ENCODE measurements around the gene MCM7. TPM values are rescaled to one million over a fixed set of nuclear protein-coding genes. Genes with fewer than 3 reads are reported as not detected.

The MCM7 gene
- total RNA-seq, 2 donors from 2014 or later: 44.7 to 62.1 TPM

DNA sequence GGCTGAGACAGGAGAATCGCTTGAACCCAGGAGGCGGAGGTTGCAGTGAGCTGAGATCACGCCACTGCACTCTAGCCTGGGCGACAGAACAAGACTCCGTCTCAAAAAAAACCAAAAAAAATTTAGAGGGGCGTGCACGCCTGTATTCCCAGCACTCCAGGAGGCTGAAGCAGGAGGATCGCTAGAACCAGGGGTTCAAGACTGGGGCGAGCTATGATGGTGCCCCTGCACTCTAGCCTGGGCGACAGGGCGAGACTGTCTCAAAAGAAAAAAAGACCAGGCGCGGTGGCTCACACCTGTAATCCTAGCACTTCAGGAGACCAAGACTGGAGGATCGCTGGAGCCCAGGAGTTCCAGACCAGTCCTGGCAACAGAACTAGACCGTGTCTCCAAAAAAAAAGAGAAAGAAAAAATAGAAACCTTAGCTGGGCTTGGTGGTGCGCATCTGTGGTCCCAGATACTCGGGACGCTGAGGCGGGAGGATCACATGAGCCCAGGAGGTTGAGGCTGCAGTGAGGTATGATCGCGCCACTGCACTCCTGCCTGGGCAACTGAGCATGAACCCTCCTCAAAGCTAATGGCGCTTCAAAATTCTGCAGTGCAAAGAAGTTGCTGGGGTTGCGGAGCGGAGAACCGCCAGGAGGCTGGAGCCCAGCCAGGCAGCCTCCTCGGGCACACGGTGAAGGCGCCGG, 25.2 kb upstream of the MCM7 start:
- intact Hi-C loops (cut with DNase I, micrococcal nuclease): no loop called here
- DNase-seq: no peak

DNA sequence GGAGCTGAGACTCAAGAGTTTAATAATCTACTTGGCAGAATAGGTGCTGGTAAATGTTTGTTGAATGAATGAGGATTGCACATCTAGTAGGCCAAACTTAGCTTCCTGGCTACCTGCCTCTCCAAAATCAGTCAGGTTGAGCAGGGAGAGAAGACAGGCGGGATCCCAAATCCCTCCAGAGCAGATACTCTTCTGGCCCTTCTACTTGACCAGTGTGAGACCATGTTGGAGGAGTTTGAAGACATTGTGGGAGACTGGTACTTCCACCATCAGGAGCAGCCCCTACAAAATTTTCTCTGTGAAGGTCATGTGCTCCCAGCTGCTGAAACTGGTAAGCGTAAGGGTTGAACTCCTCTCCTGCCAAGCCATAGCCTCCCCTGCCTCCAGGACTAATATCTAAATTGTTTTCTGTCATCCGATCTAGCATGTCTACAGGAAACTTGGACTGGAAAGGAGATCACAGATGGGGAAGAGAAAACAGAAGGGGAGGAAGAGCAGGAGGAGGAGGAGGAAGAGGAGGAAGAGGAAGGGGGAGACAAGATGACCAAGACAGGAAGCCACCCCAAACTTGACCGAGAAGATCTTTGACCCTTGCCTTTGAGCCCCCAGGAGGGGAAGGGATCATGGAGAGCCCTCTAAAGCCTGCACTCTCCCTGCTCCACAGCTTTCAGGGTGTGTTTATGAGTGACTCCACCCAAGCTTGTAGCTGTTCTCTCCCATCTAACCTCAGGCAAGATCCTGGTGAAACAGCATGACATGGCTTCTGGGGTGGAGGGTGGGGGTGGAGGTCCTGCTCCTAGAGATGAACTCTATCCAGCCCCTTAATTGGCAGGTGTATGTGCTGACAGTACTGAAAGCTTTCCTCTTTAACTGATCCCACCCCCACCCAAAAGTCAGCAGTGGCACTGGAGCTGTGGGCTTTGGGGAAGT, 23.4 kb upstream of the MCM7 start:
- DNase-seq (peak; percentile 46 to 58), ATAC-seq (peak; percentile 50)
- intact Hi-C loops (cut with DNase I, micrococcal nuclease): no loop called here

More for the DNA sequence above, 25.2 kb upstream of the MCM7 start:
- peak; percentile 27 for ATAC-seq

DNA sequence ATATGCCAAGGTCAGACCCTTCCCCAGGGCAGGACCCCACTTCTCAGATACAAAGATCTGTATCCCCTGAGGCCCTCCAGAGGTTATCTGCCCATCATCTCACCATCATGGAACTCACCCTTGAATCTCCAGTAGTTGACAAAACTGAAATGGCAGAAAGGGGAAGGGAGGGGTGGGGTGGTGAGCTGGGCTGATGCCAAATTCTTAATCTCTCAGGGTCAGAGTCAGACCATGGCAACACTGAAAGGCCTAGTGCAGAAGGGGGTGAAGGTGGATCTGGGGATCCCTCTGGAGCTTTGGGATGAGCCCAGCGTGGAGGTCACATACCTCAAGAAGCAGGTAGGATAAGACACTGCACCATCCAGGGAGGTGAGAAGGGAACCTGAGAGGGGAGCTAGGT, 21.4 kb upstream of the MCM7 start:
- intact Hi-C loops (cut with DNase I, micrococcal nuclease): no loop called here
- DNase-seq (no peak), ATAC-seq (no peak)

DNA sequence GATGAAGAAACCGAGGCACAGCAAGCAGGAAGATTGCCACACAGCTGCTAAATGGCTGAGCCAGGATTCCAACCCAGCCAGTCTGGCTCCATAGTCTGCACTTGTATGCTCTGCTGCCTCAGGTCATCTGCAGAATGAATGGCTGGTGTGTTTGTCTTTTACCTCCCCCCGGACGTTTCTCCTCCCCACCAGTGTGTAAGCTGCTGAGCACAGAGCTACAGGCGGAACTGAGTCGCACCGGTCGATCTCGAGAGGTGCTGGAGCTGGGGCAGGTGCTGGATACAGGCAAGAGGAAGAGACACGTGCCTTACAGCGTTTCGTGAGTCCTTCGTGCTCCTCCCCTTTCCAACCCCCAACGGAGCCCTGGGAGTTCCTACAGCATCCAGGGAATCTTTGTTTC, 20.9 kb upstream of the MCM7 start:
- ATAC-seq: no peak
- intact Hi-C loops (cut with DNase I, micrococcal nuclease): no loop called here
- DNase-seq: no peak

DNA sequence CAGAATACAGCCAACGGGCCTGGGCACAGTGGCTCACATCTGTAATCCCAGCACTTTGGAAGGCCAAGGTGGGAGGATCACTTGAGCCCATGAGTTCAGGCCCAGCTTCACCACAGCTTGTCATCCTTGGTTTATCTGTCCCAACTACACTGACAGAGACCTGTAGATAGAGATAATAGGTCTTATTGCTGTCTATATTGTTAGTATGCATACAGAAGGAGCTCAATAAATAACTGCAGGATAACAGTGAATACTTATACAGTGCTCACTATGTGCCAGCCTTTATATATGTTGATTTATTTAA, 19.5 kb upstream of the MCM7 start:
- no peak for DNase-seq
- intact Hi-C loops (cut with DNase I, micrococcal nuclease): no loop called here
- ATAC-seq: no peak

DNA sequence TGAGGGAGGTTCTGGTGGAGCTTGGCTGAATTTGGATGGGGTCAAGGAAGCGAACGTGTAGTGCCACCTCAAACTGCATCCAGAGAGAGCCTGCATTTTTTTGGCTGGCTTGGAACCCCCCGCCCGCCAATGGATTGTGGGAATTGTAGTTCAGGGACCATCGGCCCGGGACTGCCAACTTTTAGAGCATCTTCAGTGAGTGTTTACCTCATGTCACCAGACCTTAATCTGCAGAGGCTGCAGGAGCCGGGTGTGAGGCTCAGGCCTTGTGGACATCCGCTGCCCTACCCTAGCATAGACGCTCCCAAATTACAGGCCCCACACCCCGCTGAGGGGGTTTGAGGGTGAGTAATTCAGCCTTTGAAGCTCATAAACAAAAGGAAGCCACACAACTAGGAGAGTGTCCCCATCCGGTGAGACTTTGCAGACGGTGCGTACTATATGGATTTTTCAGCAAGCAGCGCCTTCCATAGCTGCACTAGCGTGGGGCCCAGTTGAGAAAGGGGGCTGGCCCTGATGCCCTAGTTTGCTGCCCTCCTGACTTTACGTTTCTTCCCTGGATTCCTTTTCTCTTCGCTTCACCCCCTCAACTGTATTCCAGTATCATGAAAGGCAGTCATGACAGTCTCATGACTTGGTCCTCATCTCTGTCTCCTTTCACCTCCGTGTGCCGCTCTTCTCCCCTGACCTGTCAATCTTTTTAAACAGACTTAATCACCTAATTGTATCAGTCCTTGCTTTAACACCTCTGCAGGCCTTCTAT, 19.0 kb upstream of the MCM7 start:
- ATAC-seq (peak; percentile 9), DNase-seq (peak; percentile 57 to 58)
- intact Hi-C loops (cut with DNase I, micrococcal nuclease): no loop called here

DNA sequence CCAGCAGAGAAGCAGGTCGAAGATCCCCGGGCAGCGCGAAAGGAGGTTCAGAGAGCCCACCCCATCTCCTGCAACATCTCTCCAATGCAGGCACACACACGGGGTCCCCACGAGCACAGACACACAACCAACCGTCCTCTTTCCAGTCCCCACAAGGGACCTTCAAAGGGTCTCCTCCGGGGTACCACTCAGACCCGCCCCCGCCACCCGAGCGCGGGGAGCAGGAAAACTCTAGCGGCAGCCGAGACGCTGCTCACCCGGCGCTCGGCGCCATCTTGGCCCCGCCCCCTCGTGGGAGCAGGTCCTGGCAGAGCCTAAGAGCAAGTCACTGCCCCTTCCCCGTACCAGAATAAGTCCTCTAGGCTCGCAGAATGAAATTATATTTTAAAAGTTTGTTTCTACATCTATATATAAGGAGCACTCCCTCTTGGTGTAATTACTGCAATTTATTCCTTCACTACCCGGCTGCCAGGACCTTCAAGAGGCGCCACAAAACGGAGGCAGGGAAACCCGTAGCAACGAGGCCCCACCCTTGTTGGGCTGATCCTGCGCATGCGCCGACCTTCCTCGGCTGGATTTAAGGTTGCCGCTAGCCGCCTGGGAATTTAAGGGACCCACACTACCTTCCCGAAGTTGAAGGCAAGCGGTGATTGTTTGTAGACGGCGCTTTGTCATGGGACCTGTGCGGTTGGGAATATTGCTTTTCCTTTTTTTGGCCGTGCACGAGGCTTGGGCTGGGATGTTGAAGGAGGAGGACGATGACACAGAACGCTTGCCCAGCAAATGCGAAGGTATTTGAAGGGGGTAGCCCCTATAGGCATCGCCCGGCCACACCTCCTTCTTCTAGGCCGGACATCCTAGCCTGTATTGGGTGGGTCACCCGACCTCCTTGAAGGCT, 18.1 kb upstream of the MCM7 start, which contains the start of the genes CNPY4 and TAF6:
Gene CNPY4, plus strand, starts transcription at position 563 of the 898 bp plus-strand sequence. Its CDS starts 111 bp downstream, at position 674.
Gene TAF6, minus strand, starts transcription at position 287 of the 898 bp plus-strand sequence. CDS start 5,149 bp downstream, outside the sequence.
- DNase-seq (peak; percentile 95), ATAC-seq (peak; percentile 86)
- intact Hi-C loops (cut with DNase I, micrococcal nuclease): no loop called here

DNA sequence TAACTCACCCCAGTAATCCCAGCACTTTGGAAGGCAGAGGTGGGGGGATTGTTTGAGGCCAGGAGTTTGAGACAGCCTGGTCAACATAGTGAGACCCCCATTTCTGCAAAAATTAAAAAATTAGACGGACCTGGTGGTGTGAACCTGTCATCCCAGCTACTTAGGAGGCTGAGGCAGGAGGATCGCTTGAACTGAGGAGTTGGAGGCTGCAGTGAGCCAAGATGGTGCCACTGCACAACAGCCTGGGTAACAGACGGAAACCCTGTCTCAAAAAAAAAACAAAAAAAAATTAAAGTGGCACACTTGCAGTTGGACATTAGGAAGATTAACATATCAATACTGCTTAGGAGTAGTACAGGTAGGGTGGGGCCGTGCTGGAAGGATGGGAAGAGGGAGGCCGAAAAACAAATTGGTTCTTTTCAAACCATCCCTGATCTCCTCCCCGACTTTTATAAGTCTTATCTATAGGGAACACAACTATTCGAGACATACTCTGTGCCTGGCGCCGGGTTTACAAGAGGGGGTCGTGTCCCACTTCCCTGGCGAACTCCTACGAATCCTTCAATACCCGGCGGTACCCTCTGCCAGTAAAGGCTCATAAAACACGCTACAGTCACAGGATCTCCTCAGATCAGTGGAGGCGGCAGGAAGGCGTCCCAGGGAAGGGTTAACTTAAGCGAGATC, 17.3 kb upstream of the MCM7 start:
- ATAC-seq: no peak
- intact Hi-C loops (cut with DNase I, micrococcal nuclease): no loop called here
- DNase-seq: no peak

DNA sequence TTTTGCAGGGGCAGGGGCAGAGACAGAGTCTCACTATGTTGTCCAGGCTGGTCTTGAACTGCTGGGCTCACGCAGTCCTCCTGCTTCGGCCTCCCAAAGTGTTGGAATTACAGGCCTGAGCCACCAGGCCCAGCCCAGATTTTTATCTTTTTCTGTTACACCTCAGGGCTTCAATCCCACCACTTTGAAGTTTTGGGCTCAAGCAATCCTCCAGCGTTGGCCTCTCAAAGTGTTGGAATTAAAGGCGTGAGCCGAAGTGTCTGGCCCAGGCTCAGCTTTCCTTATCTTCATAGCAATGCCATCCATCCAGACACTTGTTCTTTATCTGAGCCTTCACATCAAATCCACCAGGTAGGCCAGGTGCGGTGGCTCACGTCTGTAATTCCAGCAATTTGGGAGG, 13.8 kb upstream of the MCM7 start:
- no peak for ATAC-seq
- intact Hi-C loops (cut with DNase I, micrococcal nuclease): no loop called here
- DNase-seq: no peak

DNA sequence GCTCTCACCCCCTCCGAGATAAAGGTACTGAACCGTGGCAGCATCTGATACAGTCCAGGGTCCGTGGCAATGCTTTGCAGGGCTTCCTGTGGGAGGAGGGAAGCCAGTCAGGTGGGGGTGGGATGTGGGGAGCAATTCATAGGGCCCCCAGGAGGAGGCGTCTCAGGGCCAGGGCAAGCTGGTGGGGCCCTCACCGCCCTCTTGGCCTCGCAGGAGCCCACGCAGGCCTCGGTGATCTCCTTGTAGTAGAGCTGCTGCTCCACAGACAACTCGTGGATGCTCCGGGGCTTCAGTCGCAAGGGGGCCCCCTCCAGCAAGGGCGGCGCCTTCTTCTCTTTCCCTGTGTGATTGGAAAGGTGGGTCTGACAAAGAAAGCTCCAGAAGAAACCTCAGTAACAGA, 10.7 kb upstream of the MCM7 start:
- ATAC-seq (no peak), DNase-seq (no peak)

DNA sequence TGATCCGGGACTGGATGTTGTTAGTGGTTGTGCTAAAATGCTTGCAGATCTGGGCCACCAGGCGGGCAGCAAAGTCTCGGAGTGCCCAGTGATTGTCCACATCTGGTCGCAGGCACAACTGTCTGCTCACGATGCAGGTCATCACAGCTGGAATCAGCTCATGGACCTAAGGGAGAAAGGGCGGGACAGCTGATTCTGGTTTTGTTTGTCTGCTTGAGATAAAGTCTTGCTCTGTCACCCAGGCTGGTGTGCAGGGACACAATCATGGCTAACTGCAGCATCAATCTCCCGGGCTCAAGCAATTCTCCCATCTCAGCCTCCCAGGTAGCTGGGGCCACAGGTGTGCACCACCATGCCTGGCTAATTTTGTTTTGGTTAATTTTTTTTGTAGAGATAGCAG, 10.0 kb upstream of the MCM7 start:
- no peak for DNase-seq
- no peak for ATAC-seq
- intact Hi-C loops (cut with DNase I, micrococcal nuclease): no loop called here

More for the DNA sequence above, 10.7 kb upstream of the MCM7 start:
- intact Hi-C loops (cut with DNase I, micrococcal nuclease): no loop called here

DNA sequence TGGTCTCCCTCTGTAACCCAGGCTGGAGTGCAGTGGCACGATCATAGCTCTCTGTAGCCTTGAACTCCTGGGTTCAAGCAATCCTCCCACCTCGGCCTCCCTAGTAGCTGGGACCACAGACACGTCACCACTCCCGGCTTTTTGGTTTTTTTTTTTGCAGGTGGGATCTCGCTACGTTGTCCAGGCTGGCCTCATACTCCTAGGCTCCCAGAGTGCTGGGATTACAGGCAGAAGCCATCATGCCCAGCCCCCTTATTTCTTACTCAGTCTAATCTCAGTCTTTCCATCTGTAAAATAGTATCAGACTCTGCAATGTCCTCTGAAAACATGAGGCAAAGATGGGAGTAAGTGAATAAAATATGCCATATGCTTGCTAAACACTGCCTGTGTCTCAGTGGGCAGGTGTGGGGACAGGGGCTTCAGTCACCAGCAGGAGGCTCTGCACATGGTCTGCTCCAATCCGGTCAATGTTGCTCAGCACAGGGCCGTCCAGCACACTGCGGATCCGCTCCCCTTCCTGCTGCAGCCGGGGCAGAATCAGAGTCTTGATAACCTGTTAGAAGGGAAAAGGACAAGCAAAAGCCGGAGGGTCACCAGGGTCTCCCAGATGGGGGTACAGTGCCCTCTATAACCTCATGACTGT, 8.4 kb upstream of the MCM7 start:
- DNase-seq: no peak
- peak; percentile 27 for ATAC-seq
- intact Hi-C loops (cut with DNase I, micrococcal nuclease): no loop called here

DNA sequence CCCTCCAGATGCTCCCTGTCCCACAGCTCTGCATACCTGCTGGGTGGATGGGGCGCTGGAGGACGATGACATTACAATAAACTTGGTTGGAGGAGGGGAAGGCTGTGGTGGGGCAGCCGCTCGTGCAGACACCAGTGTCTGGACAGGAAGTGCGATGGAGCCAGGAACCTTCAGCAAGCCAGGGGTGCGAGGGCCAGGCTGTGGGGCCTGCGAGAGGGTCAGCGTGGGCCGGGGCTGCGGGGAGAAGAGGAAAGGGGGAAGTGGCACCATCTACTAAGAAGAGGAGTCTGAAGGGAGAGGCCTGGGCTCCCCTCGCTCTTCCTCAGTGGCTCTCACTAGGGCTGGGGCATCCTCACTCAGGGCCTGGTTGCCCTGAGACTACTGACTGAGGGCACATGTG, 6.7 kb upstream of the MCM7 start:
- ATAC-seq (no peak), DNase-seq (no peak)

DNA sequence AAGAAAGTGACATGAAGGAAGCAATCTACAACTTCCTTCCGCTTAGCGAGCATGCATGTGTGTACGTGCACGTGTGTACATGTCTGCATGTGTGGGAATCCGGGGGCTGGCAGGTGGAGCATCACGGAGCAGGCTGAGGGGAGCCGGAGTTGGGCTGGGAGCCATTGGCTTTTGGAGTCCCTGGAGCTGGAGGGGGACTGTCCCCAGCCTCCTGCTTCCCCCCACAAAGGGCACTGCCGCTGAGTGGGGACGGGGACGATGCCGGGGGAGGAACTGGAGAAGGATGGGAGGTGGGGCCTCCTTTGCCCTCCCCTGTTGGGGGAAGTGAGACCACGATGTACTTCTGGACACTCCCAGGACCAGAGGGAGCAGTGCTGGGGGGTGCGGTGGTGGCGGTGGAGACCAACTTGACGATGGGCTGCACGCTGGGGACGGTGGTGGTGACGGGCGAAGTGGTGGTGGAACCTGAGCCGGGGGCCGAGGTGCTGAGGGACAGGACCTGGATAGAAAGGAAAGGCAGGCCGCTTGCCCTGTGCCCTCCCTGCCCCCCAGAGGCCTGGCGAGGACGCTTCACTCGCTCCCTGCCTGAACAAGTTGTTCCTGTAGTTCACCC, 6.0 kb upstream of the MCM7 start:
- ATAC-seq (no peak), DNase-seq (no peak)
- intact Hi-C loops (cut with DNase I, micrococcal nuclease): no loop called here

More for the DNA sequence above, 6.7 kb upstream of the MCM7 start:
- intact Hi-C loops (cut with DNase I, micrococcal nuclease): no loop called here

DNA sequence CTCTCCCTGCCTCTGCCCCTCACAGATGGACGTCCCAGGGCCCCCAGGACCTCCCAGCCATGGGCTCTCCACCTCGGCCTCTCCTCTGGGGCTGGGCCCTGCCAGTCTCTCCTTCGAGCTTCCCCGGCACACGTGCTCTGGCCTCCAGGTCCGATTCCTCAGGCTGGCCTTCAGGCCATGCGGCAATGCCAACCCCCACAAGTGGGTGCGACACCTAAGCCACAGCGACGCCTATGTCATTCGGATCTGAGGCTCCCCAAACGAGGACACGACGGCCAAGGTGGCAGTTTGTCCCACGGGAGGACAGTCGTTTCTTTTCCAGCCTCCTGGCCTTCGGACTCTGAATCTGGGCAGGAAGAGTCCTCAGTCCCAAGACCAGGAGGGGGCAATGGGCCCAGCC, 5.4 kb upstream of the MCM7 start:
- intact Hi-C loops (cut with DNase I, micrococcal nuclease): no loop called here
- no peak for DNase-seq
- ATAC-seq: no peak

DNA sequence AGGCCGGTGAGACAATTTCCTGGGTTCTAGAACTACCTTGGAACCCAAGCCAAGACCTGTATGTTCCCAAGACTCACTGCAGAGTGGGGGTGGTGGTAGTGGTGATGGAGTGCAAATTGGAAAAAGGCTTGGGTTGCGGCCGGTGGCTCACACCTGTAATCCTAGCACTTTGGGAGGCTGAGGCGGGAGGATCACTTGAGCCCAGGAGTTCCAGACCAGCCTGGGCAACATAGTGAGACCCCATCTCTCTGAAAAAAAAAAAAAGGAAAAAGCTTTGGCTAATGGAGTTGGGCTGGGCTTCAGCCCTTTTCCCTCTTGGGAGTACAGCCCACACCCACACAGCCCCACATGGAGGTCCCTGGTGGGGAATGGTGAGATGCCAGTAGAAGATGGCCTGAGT, 4.3 kb upstream of the MCM7 start:
- intact Hi-C loops (cut with DNase I, micrococcal nuclease): no loop called here
- ATAC-seq: no peak
- DNase-seq: no peak

All from left colon (tissue), 2 donors.